Activated CD4-positive, CD25-positive, alpha-beta regulatory T cell treated with anti-CD3 and anti-CD28 coated beads, Interleukin-2, amount 50 U/mL, for 16 hours (primary cell): Measurements from ENCODE around the gene ZSCAN26.
"Not testable (repeated sequence)": the region's sequence is repeated elsewhere in the genome, so short reads cannot be mapped to it uniquely, and the experiment has no call there.

Source experiments
- DNase-seq: peaks from one replicate; pipeline ENCODE4 v3.0.0-alpha.2; 2020; ENCODE audit warnings: low read depth, low spot score

ZSCAN26 gene

GRCh38 chr6:28317866-28318265 is 50.9 kb downstream of the ZSCAN26 start:
- DNase-seq: not testable (repeated sequence)

- DNase-seq: no peak
Observed at GRCh38 chr6:28322661-28323060, 55.7 kb downstream of the ZSCAN26 start.

GRCh38 chr6:28323813-28324424 is 57.0 kb downstream of the ZSCAN26 start:
- no peak for DNase-seq

DNA sequence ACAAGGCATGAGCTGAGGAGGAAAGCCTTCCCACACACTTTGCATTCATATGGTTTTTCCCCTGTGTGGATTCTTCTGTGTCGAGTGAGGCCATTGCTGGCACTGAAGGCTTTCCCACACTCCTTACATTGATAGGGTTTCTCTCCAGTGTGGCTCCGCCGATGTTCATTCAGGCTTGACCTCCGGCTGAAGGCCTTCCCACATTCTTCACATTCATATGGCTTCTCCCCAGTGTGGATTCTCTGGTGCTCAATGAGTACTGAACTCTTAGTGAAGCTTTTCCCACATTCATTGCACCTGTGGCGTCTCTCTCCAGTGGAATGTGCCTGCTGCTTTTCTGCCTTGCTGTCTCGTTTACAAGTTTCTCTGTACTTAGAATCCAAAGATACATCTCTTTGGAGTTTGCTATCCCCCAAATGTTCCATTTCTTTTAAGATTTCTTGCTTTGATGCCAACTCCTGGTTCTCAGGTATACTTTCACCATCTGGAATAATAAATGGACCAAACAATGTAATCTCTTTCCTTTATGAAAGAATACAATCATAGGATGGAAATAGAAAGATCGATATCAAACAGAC is 59.5 kb downstream of the ZSCAN26 start:
- DNase-seq: no peak
